GM23338 (cell line): ENCODE results near the gene DMBT1. TPM values are rescaled to one million over a fixed set of nuclear protein-coding genes. Genes with fewer than 3 reads are reported as not detected.

Source experiments
- ATAC-seq: fragments of 200-7000 bp; cut with Tn5 transposase; 3 replicates; pipeline ENCODE4 v1.9.1; 2020
- DNase-seq: peaks from one replicate; pipeline ENCODE4 v3.0.0-alpha.2; 2015; ENCODE audit warnings: low spot score
- H2AFZ ChIP-seq: fragments of 200-600 bp; sonication (generic); 2 replicates; pipeline ENCODE4 v1.8.0; 2016; ENCODE audit warnings: antibody characterized with exemption, mild to moderate bottlenecking, moderate library complexity
- H3F3A ChIP-seq: fragments of 200-600 bp; sonication (generic); replicated peaks from 2 replicates; pipeline ENCODE4 v1.8.0; 2017; ENCODE audit warnings: antibody characterized with exemption, mixed run types, low read depth
- H3K27ac ChIP-seq: fragments of 200-600 bp; sonication (generic); 2 replicates; pipeline ENCODE4 v1.6.1; 2016; ENCODE audit warnings: low read depth
- H3K27me3 ChIP-seq: fragments of 200-600 bp; sonication (generic); 2 replicates; pipeline ENCODE4 v1.8.0; 2016; ENCODE audit warnings: mild to moderate bottlenecking, mixed run types, moderate library complexity; ENCODE audit not compliant: insufficient read depth
- H3K36me3 ChIP-seq: fragments of 200-600 bp; sonication (generic); 2 replicates; pipeline ENCODE4 v1.8.0; 2016; ENCODE audit warnings: mild to moderate bottlenecking; ENCODE audit not compliant: insufficient read depth
- H3K4me1 ChIP-seq: fragments of 200-600 bp; sonication (generic); 2 replicates; pipeline ENCODE4 v1.8.0; 2016; ENCODE audit warnings: mild to moderate bottlenecking, moderate library complexity; ENCODE audit not compliant: insufficient read depth
- H3K4me2 ChIP-seq: fragments of 200-600 bp; sonication (generic); 2 replicates; pipeline ENCODE4 v1.7.1; 2017; ENCODE audit warnings: mixed run types
- H3K4me3 ChIP-seq: fragments of 200-600 bp; sonication (generic); 2 replicates; pipeline ENCODE4 v1.6.1; 2016; ENCODE audit warnings: mixed run types
- H3K79me2 ChIP-seq: fragments of 200-600 bp; sonication (generic); replicated peaks from 2 replicates; pipeline ENCODE4 v1.8.0; 2017; ENCODE audit warnings: mild to moderate bottlenecking; ENCODE audit not compliant: insufficient read depth
- H3K9me2 ChIP-seq: fragments of 200-600 bp; sonication (generic); 2 replicates; pipeline ENCODE4 v1.8.0; 2017; ENCODE audit not compliant: insufficient read depth
- H4K20me1 ChIP-seq: fragments of 200-600 bp; sonication (generic); replicated peaks from 2 replicates; pipeline ENCODE4 v1.8.0; 2017; ENCODE audit warnings: mild to moderate bottlenecking; ENCODE audit not compliant: insufficient read depth
- H3K27ac Mint-ChIP-seq: 2 replicates; pipeline ENCODE4 v1.8.0; 2020; ENCODE audit warnings: inconsistent platforms, mild to moderate bottlenecking, moderate library complexity, mixed read lengths
- H3K27me3 Mint-ChIP-seq: 3 replicates; pipeline ENCODE4 v1.8.0; 2022; ENCODE audit warnings: low read depth, mild to moderate bottlenecking, moderate library complexity, mixed read lengths, inconsistent platforms; ENCODE audit not compliant: insufficient read depth, poor library complexity
- H3K36me3 Mint-ChIP-seq: 3 replicates; pipeline ENCODE4 v1.8.0; 2021; ENCODE audit warnings: low read depth, mild to moderate bottlenecking, inconsistent platforms, moderate library complexity, mixed read lengths
- H3K4me1 Mint-ChIP-seq: 3 replicates; pipeline ENCODE4 v1.8.0; 2020; ENCODE audit warnings: mild to moderate bottlenecking, inconsistent platforms, mixed read lengths
- H3K4me3 Mint-ChIP-seq: 3 replicates; pipeline ENCODE4 v1.8.0; 2021; ENCODE audit warnings: moderate library complexity, mild to moderate bottlenecking, inconsistent platforms, mixed read lengths
- H3K9me3 Mint-ChIP-seq: 3 replicates; pipeline ENCODE4 v1.8.0; 2020; ENCODE audit warnings: moderate library complexity, mild to moderate bottlenecking, inconsistent platforms, mixed read lengths
- CREB1 ChIP-seq: fragments of 250-450 bp; sonication (Bioruptor Pico); IDR thresholded peaks from 2 replicates; pipeline ENCODE4 v1.5.0; 2020; ENCODE audit warnings: low read depth, mild to moderate bottlenecking, moderate library complexity
- CTCF ChIP-seq, 2 experiments: fragments of 200-600 bp in 1 of 2; sonication (generic) in 1 of 2; conservative IDR thresholded peaks; 2 replicates each; pipeline versions ENCODE4 v1.5.1 to v1.6.1; 2016 to 2017; ENCODE audit warnings: antibody characterized with exemption in 2 of 2, low read depth in 2 of 2, mild to moderate bottlenecking in 2 of 2, moderate library complexity in 1 of 2
- ETS1 ChIP-seq: IDR thresholded peaks from 2 replicates; pipeline ENCODE4 v1.6.1; 2016; ENCODE audit warnings: antibody characterized with exemption
- EZH2 ChIP-seq: fragments of 200-600 bp; sonication (generic); IDR thresholded peaks from one replicate; pipeline ENCODE4 v1.8.0; 2017; ENCODE audit warnings: antibody characterized with exemption, mild to moderate bottlenecking, low read depth; ENCODE audit not compliant: unreplicated experiment
- EZH2phosphoT487 ChIP-seq: fragments of 200-600 bp; sonication (generic); IDR thresholded peaks from one replicate; pipeline ENCODE4 v1.8.1; 2018; ENCODE audit warnings: antibody characterized with exemption; ENCODE audit not compliant: unreplicated experiment
- JUNB ChIP-seq: IDR thresholded peaks from one replicate; pipeline ENCODE4 v1.6.1; 2016; ENCODE audit warnings: antibody characterized with exemption; ENCODE audit not compliant: unreplicated experiment
- NANOG ChIP-seq: IDR thresholded peaks from 2 replicates; pipeline ENCODE4 v1.6.1; 2016; ENCODE audit warnings: antibody characterized with exemption, borderline replicate concordance
- POLR2AphosphoS5 ChIP-seq: IDR thresholded peaks from 2 replicates; pipeline ENCODE4 v1.6.1; 2016; ENCODE audit warnings: antibody characterized with exemption, low read depth
- REST ChIP-seq: IDR thresholded peaks from one replicate; pipeline ENCODE4 v1.6.1; 2018; ENCODE audit warnings: antibody characterized with exemption; ENCODE audit not compliant: unreplicated experiment
- STAT1 ChIP-seq: IDR thresholded peaks from one replicate; pipeline ENCODE4 v1.6.1; 2016; ENCODE audit warnings: antibody characterized with exemption; ENCODE audit not compliant: unreplicated experiment
- ZNF114 ChIP-seq: fragments of 250-450 bp; sonication (Bioruptor Pico); IDR thresholded peaks from 2 replicates; pipeline ENCODE4 v1.5.0; 2020; ENCODE audit warnings: mild to moderate bottlenecking, moderate library complexity
- ZNF331 ChIP-seq: fragments of 250-450 bp; sonication (Bioruptor Pico); IDR thresholded peaks from 2 replicates; pipeline ENCODE4 v1.5.0; 2020; ENCODE audit warnings: low read depth, mild to moderate bottlenecking, moderate library complexity
- ZNF462 ChIP-seq: fragments of 250-450 bp; sonication (Bioruptor Pico); IDR thresholded peaks from 2 replicates; pipeline ENCODE4 v1.5.0; 2020; ENCODE audit warnings: mild to moderate bottlenecking, moderate library complexity
- polyA plus RNA-seq: library from polyadenylated mRNA; unstranded; fragments of >200 nt; fragmentation: Nextera tagmentation; extraction: Ambion mirVana; gene quantifications from 2 replicates; pipeline ENCODE4 v1.2.1, GENCODE V29; 2016
- total RNA-seq: library from RNA; depleted of rRNA; stranded (reverse); fragments of >200 nt; shearing (Covaris generic); gene quantifications from 2 replicates; pipeline ENCODE4 v1.2.3, GENCODE V29; 2014

The DMBT1 gene
- total and polyA plus RNA-seq, 2 experiments from 2014 or later, result 0.03 to 0.05 TPM

- Histone ChIP-seq H2AFZ (no peak overlapping the region), H3K27ac (no peak overlapping the region), H3K27me3 (no peaks in the 10 kb centered on the region), H3K4me3 (no peak overlapping the region), H3K4me2 (no peak overlapping the region), H3K36me3 (no peaks in the 10 kb centered on the region), H3F3A (no peaks in the 10 kb centered on the region), H3K4me1 (no peaks in the 10 kb centered on the region), H3K9me2 (no peaks in the 10 kb centered on the region), H3K79me2 (no peaks in the 10 kb centered on the region), H4K20me1 (no peaks in the 10 kb centered on the region)
- TF ChIP-seq CREB1 (CRISPR knock-in tag), result no peak
- no peak for TF ChIP-seq ZNF462 (CRISPR knock-in tag)
- no peak for TF ChIP-seq EZH2
- TF ChIP-seq STAT1, result no peak
- TF ChIP-seq NANOG, result no peak
- no peak for TF ChIP-seq ZNF114 (CRISPR knock-in tag)
- TF ChIP-seq ZNF331 (CRISPR knock-in tag), result no peak
- no peak for TF ChIP-seq JUNB
- no peak for TF ChIP-seq EZH2phosphoT487
- TF ChIP-seq CTCF (conservative IDR thresholded peaks at IDR 0.05; ENCODE audit: low read depth in 2 of 2), result no peak
- no peak for TF ChIP-seq POLR2AphosphoS5
- no peak for TF ChIP-seq REST
- TF ChIP-seq ETS1, result no peak
- peaks cover 3% of the 10 kb centered on the region for H3K27me3 Mint-ChIP-seq
- H3K4me3 Mint-ChIP-seq, result no peak overlapping the region
- no peaks in the 10 kb centered on the region; the same call in 2 of the 3 replicates for H3K4me1 Mint-ChIP-seq
- no peak for ATAC-seq
- DNase-seq, result no peak
- no peak overlapping the region for H3K27ac Mint-ChIP-seq
- no peaks in the 10 kb centered on the region for H3K36me3 Mint-ChIP-seq
- H3K9me3 Mint-ChIP-seq, result no peaks in the 10 kb centered on the region
Measured at GRCh38 chr10:122544493-122544892, 16.1 kb upstream of the DMBT1 start.
